Breast epithelium (tissue), 4 donors: ENCODE results near the gene ARID4B. TPM values are rescaled to one million over a fixed set of nuclear protein-coding genes. Genes with fewer than 3 reads are reported as not detected.
"Not testable (repeated sequence)": the region's sequence is repeated elsewhere in the genome, so short reads cannot be mapped to it uniquely, and the experiment has no call there.

Experiments
- DNase-seq, 2 donors: peaks; one replicate each; pipeline ENCODE4 v3.0.0-alpha.2; 2019; ENCODE audit warnings: low spot score in 2 of 2
- H3K27ac ChIP-seq, 2 donors: fragments of 200-600 bp; sonication (generic) in 1 of 2; one replicate each; pipeline ENCODE4 v1.5.1; 2016 to 2019; ENCODE audit warnings: mild to moderate bottlenecking in 1 of 2
- H3K27me3 ChIP-seq, 2 donors: fragments of 200-600 bp; sonication (generic) in 1 of 2; one replicate each; pipeline versions ENCODE4 v1.5.1 to v1.6.0; 2017 to 2019; ENCODE audit warnings: control low read depth in 1 of 2, mild to moderate bottlenecking in 1 of 2
- H3K36me3 ChIP-seq: fragments of 200-600 bp; one replicate; pipeline ENCODE4 v1.5.1; 2019
- H3K4me1 ChIP-seq, 2 donors: fragments of 200-600 bp; sonication (generic); one replicate each; pipeline ENCODE4 v1.5.1; 2016 to 2019; ENCODE audit warnings: control low read depth in 1 of 2
- H3K4me3 ChIP-seq, 3 donors: fragments of 200-600 bp; sonication (generic); 1 replicate in 2 of 3; 2 replicates in 1 of 3; pipeline ENCODE4 v1.5.1; 2016 to 2019; ENCODE audit warnings: mild to moderate bottlenecking in 3 of 3, moderate library complexity in 2 of 3
- H3K9me3 ChIP-seq, 2 donors: fragments of 200-600 bp; sonication (generic) in 1 of 2; one replicate each; pipeline ENCODE4 v1.5.1; 2016 to 2019; ENCODE audit warnings: control low read depth in 1 of 2
- CTCF ChIP-seq, 3 donors: fragments of 450-650 bp; IDR thresholded peaks; one replicate each; pipeline ENCODE4 v1.5.1; 2016 to 2017; ENCODE audit warnings: antibody characterized with exemption in 3 of 3, mild to moderate bottlenecking in 3 of 3, moderate library complexity in 3 of 3
- POLR2A ChIP-seq: fragments of 450-650 bp; IDR thresholded peaks from one replicate; pipeline ENCODE4 v1.6.1; 2016; ENCODE audit warnings: antibody characterized with exemption, mild to moderate bottlenecking, moderate library complexity
- POLR2AphosphoS5 ChIP-seq, 3 donors: sonication (generic); formaldehyde crosslinking; IDR thresholded peaks; one replicate each; pipeline ENCODE4 v1.6.1; 2017; ENCODE audit warnings: antibody characterized with exemption in 3 of 3
- intact Hi-C: fragments of 100-400 bp; cut with DNase I; formaldehyde crosslinking; loops from one replicate; pipeline ENCODE4 v1.15.1; 2023; ENCODE audit warnings: low total_unique reads
- total RNA-seq, 3 donors: library from RNA; depleted of rRNA; stranded (reverse); fragments of >200 nt; gene quantifications; one replicate each; pipeline ENCODE4 v1.1.0, GENCODE V29; 2016

Gene ARID4B
- total RNA-seq, 3 donors from 2014 or later, result 34.4 to 91.6 (median 76.7) TPM

GRCh38 chr1:235227414-235227813 is 100.6 kb downstream of the ARID4B start:
- intact Hi-C loops, result no loop called here
- Histone ChIP-seq H3K27me3 (no peaks in the 10 kb centered on the region), H3K4me1 (no peaks in the 10 kb centered on the region), H3K36me3 (peaks cover 4% of the 10 kb centered on the region), H3K27ac (no peak overlapping the region), H3K4me3 (no peak overlapping the region), H3K9me3 (no peaks in the 10 kb centered on the region)
- DNase-seq, result no peak
- TF ChIP-seq CTCF (IDR thresholded peaks at IDR 0.05) (no peak), POLR2AphosphoS5 (IDR thresholded peaks at IDR 0.05) (no peak), POLR2A (no peak)

GRCh38 chr1:235226933-235227332 is 101.0 kb downstream of the ARID4B start:
- intact Hi-C loops, result no loop called here
- peaks cover 8% of the 10 kb centered on the region for H3K36me3 ChIP-seq

GRCh38 chr1:235225299-235225698 is 102.7 kb downstream of the ARID4B start:
- H3K27ac ChIP-seq, result no peak overlapping the region
- no peaks in the 10 kb centered on the region for H3K4me1 ChIP-seq
- TF ChIP-seq POLR2A (no peak), CTCF (IDR thresholded peaks at IDR 0.05) (no peak), POLR2AphosphoS5 (IDR thresholded peaks at IDR 0.05) (no peak)
- peaks cover 8% of the 10 kb centered on the region for H3K36me3 ChIP-seq
- no peaks in the 10 kb centered on the region for H3K27me3 ChIP-seq
- intact Hi-C loops, result no loop called here
- no peaks in the 10 kb centered on the region for H3K9me3 ChIP-seq
- no peak for DNase-seq
- no peak overlapping the region for H3K4me3 ChIP-seq

More at GRCh38 chr1:235226933-235227332, 101.0 kb downstream of the ARID4B start:
- no peak for DNase-seq
- Histone ChIP-seq H3K4me3 (no peak overlapping the region), H3K4me1 (no peaks in the 10 kb centered on the region), H3K27ac (no peak overlapping the region), H3K9me3 (no peaks in the 10 kb centered on the region), H3K27me3 (no peaks in the 10 kb centered on the region)
- no peak for TF ChIP-seq POLR2AphosphoS5 (IDR thresholded peaks at IDR 0.05)
- TF ChIP-seq CTCF (IDR thresholded peaks at IDR 0.05), result no peak
- no peak for TF ChIP-seq POLR2A

- H3K36me3 ChIP-seq, result peaks cover 4% of the 10 kb centered on the region
- TF ChIP-seq POLR2AphosphoS5 (IDR thresholded peaks at IDR 0.05), result no peak
- TF ChIP-seq CTCF (IDR thresholded peaks at IDR 0.05), result no peak
- no peak for TF ChIP-seq POLR2A
Observed at GRCh38 chr1:235221653-235222375, 106.2 kb downstream of the ARID4B start.

GRCh38 chr1:235215453-235215852 is 112.5 kb downstream of the ARID4B start:
- intact Hi-C loops, result no loop called here
- no peak for DNase-seq
- Histone ChIP-seq H3K27me3 (no peaks in the 10 kb centered on the region), H3K4me1 (no peaks in the 10 kb centered on the region), H3K9me3 (no peaks in the 10 kb centered on the region), H3K27ac (no peak overlapping the region), H3K36me3 (no peaks in the 10 kb centered on the region), H3K4me3 (no peak overlapping the region)
- TF ChIP-seq POLR2A, result no peak
- TF ChIP-seq CTCF (IDR thresholded peaks at IDR 0.05), result no peak
- no peak for TF ChIP-seq POLR2AphosphoS5 (IDR thresholded peaks at IDR 0.05)

More at GRCh38 chr1:235221653-235222375, 106.2 kb downstream of the ARID4B start:
- Histone ChIP-seq H3K27me3 (no peaks in the 10 kb centered on the region), H3K4me3 (no peak overlapping the region), H3K4me1 (no peaks in the 10 kb centered on the region), H3K27ac (no peak overlapping the region), H3K9me3 (no peaks in the 10 kb centered on the region)
- DNase-seq, result no peak
- intact Hi-C loops, result no loop called here

GRCh38 chr1:235214962-235215361 is 113.0 kb downstream of the ARID4B start:
- H3K9me3 ChIP-seq, H3K4me1 ChIP-seq, DNase-seq, H3K27ac ChIP-seq, H3K36me3 ChIP-seq, H3K27me3 ChIP-seq, H3K4me3 ChIP-seq, intact Hi-C loops: not testable (repeated sequence)
